Ovary (tissue), 9 donors: Measurements from ENCODE around the gene ADAMTS20. TPM values are rescaled to one million over a fixed set of nuclear protein-coding genes. Genes with fewer than 3 reads are reported as not detected.

Experiments
- DNase-seq, 5 donors: peaks; one replicate each; pipeline ENCODE4 v3.0.0-alpha.2; 2019 to 2020
- H3K27ac ChIP-seq, 2 donors: fragments of 200-600 bp; one replicate each; pipeline versions ENCODE4 v1.5.1 to v1.8.0; 2019 to 2022
- H3K27me3 ChIP-seq: fragments of 200-600 bp; one replicate; pipeline ENCODE4 v1.8.0; 2022
- H3K36me3 ChIP-seq: fragments of 200-600 bp; sonication (generic); one replicate; pipeline ENCODE4 v1.5.1; 2019
- H3K4me1 ChIP-seq: one replicate; pipeline ENCODE4 v1.8.1; 2013; ENCODE audit warnings: mild to moderate bottlenecking, moderate library complexity; ENCODE audit not compliant: insufficient read depth
- H3K4me3 ChIP-seq: fragments of 200-600 bp; sonication (generic); one replicate; pipeline ENCODE4 v1.5.1; 2017
- H3K9me3 ChIP-seq, 2 donors: fragments of 200-600 bp in 1 of 2; sonication (generic) in 1 of 2; one replicate each; pipeline versions ENCODE4 v1.5.1 to v1.8.1; 2013 to 2019; ENCODE audit warnings: mild to moderate bottlenecking in 1 of 2, moderate library complexity in 1 of 2
- EP300 ChIP-seq: sonication (generic); formaldehyde crosslinking; IDR thresholded peaks from one replicate; pipeline ENCODE4 v1.6.1; 2017; ENCODE audit warnings: antibody characterized with exemption
- POLR2A ChIP-seq: fragments of 450-650 bp; IDR thresholded peaks from one replicate; pipeline ENCODE4 v1.6.1; 2017; ENCODE audit warnings: antibody characterized with exemption, mild to moderate bottlenecking, moderate library complexity
- WGBS, 3 donors: extraction: QIAGEN DNeasy Blood & Tissue Kit in 1 of 3; methylation state at CpG; one replicate each; pipeline versions ENCODE4 v1.1.5 to v1.1.7; 2013 to 2017; 5-methylcytosine and 5-hydroxymethylcytosine counted together
- intact Hi-C, 4 donors: fragments of 100-400 bp; cut with DNase I; formaldehyde crosslinking; loops; one replicate each; pipeline versions ENCODE4 v1.11.0 to v1.15.1; 2022 to 2023
- polyA plus RNA-seq, 2 donors: library from polyadenylated mRNA; stranded (reverse); fragments of 200-250 nt in 1 of 2; fragments of 350-450 nt in 1 of 2; fragmentation: Illumina TruSeq in 1 of 2; extraction: RNeasy Lipid Tissue Mini Kit (QIAGEN cat#74804) in 1 of 2; gene quantifications; one replicate each; pipeline ENCODE4 v1.2.3, GENCODE V29; 2013 to 2014
- total RNA-seq, 7 donors: library from RNA; depleted of rRNA in 2 of 7; stranded (reverse); fragments of >200 nt in 2 of 7; fragmentation: NEBNext Ultra II Directional in 3 of 7; extraction: Animal tissue kit (Norgen Biotek cat#: 25700) in 3 of 7; gene quantifications; one replicate each; pipeline versions ENCODE4 v1.1.0 to v1.2.4, GENCODE V29; 2016 to 2023
- TF ChIP-seq, protein P1 (sequence below), 3 donors: fragments of 450-650 bp in 2 of 3; fragments of 200-600 bp in 1 of 3; IDR thresholded peaks; one replicate each; pipeline versions ENCODE4 v1.5.1 to v1.8.0; 2016 to 2022; ENCODE audit warnings: antibody characterized with exemption in 3 of 3, mild to moderate bottlenecking in 1 of 3
- donor health status: DM: no; HTN: no; CAD: no; lungs with moderate emphysema.
- donor health status: DM: no; HTN: no; CAD: no.
- donor health status: Bipolar disorder and iron deficiency.
- donor health status: DM: yes; HTN: yes; CAD: no.
- donor health status: DM: no; HTN: no; CAD: no.
- donor health status: DM: yes; HTN: yes; CAD: no.

ADAMTS20 gene
- total and polyA plus RNA-seq, 9 donors, result 0.23 TPM; not detected in 8

DNA sequence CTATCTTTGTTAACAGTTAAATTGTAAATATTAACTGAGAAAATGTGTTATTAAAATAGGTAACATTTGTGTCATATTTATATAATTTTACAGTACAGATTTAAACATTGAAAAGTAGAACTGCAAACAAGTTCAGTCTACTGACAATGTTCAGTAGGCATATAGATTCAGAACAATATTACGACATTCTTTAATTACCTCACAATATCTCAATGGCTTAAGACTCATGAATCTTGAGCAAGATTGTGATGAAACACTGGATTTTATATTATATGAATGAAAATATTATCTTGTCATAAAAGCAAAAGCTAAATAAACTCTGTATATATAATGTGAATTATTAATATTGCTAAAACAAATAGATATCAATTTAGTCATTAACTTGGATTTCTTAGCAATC, 194.9 kb downstream of the ADAMTS20 start:
- H3K9me3 ChIP-seq, result no peaks in the 10 kb centered on the region
- H3K27me3 ChIP-seq, result no peaks in the 10 kb centered on the region
- no peaks in the 10 kb centered on the region for H3K4me1 ChIP-seq
- H3K36me3 ChIP-seq, result no peaks in the 10 kb centered on the region
- DNase-seq, result no peak
- H3K4me3 ChIP-seq, result no peak overlapping the region
- 94 to 97% (median 96%) methylated on average over 1 of the region's 1 CpG for WGBS, 3 donors
- no peak overlapping the region for H3K27ac ChIP-seq
- TF ChIP-seq, protein P1, sequence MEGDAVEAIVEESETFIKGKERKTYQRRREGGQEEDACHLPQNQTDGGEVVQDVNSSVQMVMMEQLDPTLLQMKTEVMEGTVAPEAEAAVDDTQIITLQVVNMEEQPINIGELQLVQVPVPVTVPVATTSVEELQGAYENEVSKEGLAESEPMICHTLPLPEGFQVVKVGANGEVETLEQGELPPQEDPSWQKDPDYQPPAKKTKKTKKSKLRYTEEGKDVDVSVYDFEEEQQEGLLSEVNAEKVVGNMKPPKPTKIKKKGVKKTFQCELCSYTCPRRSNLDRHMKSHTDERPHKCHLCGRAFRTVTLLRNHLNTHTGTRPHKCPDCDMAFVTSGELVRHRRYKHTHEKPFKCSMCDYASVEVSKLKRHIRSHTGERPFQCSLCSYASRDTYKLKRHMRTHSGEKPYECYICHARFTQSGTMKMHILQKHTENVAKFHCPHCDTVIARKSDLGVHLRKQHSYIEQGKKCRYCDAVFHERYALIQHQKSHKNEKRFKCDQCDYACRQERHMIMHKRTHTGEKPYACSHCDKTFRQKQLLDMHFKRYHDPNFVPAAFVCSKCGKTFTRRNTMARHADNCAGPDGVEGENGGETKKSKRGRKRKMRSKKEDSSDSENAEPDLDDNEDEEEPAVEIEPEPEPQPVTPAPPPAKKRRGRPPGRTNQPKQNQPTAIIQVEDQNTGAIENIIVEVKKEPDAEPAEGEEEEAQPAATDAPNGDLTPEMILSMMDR (IDR thresholded peaks at IDR 0.05), result no peak
- TF ChIP-seq EP300 (no peak), POLR2A (no peak)
- intact Hi-C loops, result no loop called here

DNA sequence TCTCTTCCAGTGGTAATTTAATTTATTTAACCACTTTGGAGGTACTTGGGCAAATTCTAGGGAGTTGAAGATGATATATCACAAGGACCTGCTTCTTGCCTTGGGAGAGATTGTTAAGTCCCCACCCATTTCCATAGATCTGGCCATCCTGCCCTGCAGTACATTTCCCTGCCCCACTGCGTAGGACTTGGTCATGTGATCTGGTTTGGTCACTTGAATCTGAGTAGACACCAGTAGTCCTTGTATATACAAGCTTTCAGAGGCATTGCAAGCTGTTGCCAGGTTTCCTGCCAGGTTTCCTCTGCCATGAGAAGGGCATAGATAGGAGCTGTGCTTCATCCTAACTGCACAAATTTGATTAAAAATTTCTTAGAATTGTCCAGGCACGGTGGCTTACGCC, 200.0 kb downstream of the ADAMTS20 start:
- Histone ChIP-seq H3K36me3 (no peaks in the 10 kb centered on the region), H3K27ac (no peak overlapping the region), H3K4me3 (no peak overlapping the region), H3K4me1 (no peaks in the 10 kb centered on the region), H3K27me3 (no peaks in the 10 kb centered on the region), H3K9me3 (no peaks in the 10 kb centered on the region)
- intact Hi-C loops, result no loop called here
- TF ChIP-seq EP300 (no peak), POLR2A (no peak)
- TF ChIP-seq, protein P1 (IDR thresholded peaks at IDR 0.05), result no peak
- 90 to 95% (median 91%) methylated on average over 3 of the region's 3 CpGs for WGBS, 3 donors
- DNase-seq, result no peak

DNA sequence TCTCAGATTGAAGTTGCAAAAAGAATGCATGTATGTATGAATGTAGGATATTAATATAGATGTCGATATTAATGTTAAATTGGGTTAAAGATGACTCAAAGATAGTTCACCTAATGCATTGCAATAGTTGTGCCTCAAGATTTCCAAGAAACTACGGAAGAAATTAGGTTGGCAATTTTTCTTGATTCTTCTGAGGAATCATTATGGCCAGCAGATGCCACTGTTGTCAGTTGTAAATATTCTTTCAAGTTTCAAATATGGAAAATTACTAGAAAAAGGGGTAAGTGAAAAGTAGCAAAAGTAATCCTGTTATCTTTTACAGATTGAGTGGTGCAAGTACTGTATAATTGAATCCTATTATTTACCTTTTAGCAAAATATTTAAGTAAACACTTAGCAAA, 202.1 kb downstream of the ADAMTS20 start:
- H3K27ac ChIP-seq, result no peak overlapping the region
- DNase-seq, result no peak
- intact Hi-C loops, result no loop called here
- no peaks in the 10 kb centered on the region for H3K4me1 ChIP-seq
- no peaks in the 10 kb centered on the region for H3K36me3 ChIP-seq
- no peak overlapping the region for H3K4me3 ChIP-seq
- no peaks in the 10 kb centered on the region for H3K27me3 ChIP-seq
- no peaks in the 10 kb centered on the region for H3K9me3 ChIP-seq
- TF ChIP-seq POLR2A, result no peak
- TF ChIP-seq, protein P1 (IDR thresholded peaks at IDR 0.05), result no peak
- no peak for TF ChIP-seq EP300
- 44 to 55% (median 47%) methylated on average over 2 of the region's 2 CpGs for WGBS, 3 donors

DNA sequence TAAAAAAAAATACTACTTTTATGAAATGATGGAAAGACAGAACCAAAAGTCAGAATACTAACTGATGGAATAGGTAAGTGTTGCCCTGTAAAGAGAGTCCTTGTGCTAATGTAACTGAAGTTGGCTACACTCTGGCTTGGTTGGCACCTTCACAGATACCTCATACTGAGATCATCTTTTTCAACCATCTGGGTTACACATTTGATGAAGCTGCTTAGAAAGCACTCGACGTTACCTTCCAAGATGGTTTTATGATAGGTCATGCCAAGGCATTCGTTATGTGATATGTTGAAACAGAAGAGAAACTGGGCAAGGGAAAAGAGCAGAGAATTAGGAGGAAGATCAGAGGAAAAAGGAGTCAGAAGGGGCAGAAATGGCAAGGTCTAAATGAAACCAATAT, 203.8 kb downstream of the ADAMTS20 start:
- H3K9me3 ChIP-seq, result no peaks in the 10 kb centered on the region
- intact Hi-C loops, result no loop called here
- no peaks in the 10 kb centered on the region for H3K27me3 ChIP-seq
- H3K4me3 ChIP-seq, result no peak overlapping the region
- H3K4me1 ChIP-seq, result no peaks in the 10 kb centered on the region
- WGBS, 3 donors, result 70 to 86% (median 78%) methylated on average over 3 of the region's 3 CpGs
- DNase-seq, result no peak
- TF ChIP-seq, protein P1 (IDR thresholded peaks at IDR 0.05), result no peak
- H3K27ac ChIP-seq, result no peak overlapping the region
- no peaks in the 10 kb centered on the region for H3K36me3 ChIP-seq

DNA sequence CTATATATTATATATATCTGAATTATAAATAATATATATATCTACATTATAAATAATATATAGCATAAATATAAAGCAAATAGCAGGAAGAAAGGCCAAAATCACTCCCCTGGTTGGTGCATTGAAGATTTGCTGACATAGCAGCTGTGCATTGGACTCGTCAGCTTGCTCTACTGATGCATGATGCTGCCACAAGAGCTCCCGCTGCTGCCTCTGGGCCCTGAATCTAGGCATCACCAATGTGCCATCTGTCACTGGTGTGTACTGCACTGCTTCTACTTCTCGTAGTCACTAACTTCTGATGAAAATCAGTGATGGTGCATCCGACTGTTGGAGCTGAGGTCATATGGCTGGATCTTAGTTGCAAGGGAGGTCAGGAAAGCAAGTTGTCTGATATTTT, 205.0 kb downstream of the ADAMTS20 start:
- WGBS, 3 donors, result 93 to 95% (median 95%) methylated on average over 4 of the region's 4 CpGs
- Histone ChIP-seq H3K4me3 (no peak overlapping the region), H3K36me3 (no peaks in the 10 kb centered on the region), H3K4me1 (no peaks in the 10 kb centered on the region), H3K27me3 (no peaks in the 10 kb centered on the region), H3K27ac (no peak overlapping the region), H3K9me3 (no peaks in the 10 kb centered on the region)
- TF ChIP-seq EP300, result no peak
- TF ChIP-seq, protein P1 (IDR thresholded peaks at IDR 0.05), result no peak
- intact Hi-C loops, result no loop called here
- DNase-seq, result no peak
